ENCODE measurements around the gene TRH.
"Not testable (repeated sequence)": the region's sequence is repeated elsewhere in the genome, so short reads cannot be mapped to it uniquely, and the experiment has no call there.

Gene TRH

GRCh38 chr3:130013246-130013645, 38.7 kb downstream of the TRH start:
- not testable (repeated sequence) for DNase-seq

- peak; percentile 89 for DNase-seq
Observed at GRCh38 chr3:130014526-130014925, 40.0 kb downstream of the TRH start.

- DNase-seq = not testable (repeated sequence)
Observed at GRCh38 chr3:130017661-130018060, 43.1 kb downstream of the TRH start.

GRCh38 chr3:130026146-130026829, 51.8 kb downstream of the TRH start:
- DNase-seq = not testable (repeated sequence)

- not testable (repeated sequence) for DNase-seq
Observed at GRCh38 chr3:130027437-130027836, 52.9 kb downstream of the TRH start.
